ENCODE data around the gene TAF11L14.

TAF11L14 gene

GRCh38 chr5:17679597-17680203 is 45.4 kb downstream of the TAF11L14 start:
- Histone ChIP-seq H3K27me3 (ENCODE audit: insufficient read depth, low read depth, severe bottlenecking) (no peaks in the 10 kb centered on the region), H3K9me3 (ENCODE audit: severe bottlenecking) (no peaks in the 10 kb centered on the region), H3K27ac (no peak overlapping the region), H3K4me3 (ENCODE audit: low read depth, low read length) (no peak overlapping the region), H3K36me3 (no peaks in the 10 kb centered on the region)
- no peak for DNase-seq
- TF ChIP-seq, protein P1, sequence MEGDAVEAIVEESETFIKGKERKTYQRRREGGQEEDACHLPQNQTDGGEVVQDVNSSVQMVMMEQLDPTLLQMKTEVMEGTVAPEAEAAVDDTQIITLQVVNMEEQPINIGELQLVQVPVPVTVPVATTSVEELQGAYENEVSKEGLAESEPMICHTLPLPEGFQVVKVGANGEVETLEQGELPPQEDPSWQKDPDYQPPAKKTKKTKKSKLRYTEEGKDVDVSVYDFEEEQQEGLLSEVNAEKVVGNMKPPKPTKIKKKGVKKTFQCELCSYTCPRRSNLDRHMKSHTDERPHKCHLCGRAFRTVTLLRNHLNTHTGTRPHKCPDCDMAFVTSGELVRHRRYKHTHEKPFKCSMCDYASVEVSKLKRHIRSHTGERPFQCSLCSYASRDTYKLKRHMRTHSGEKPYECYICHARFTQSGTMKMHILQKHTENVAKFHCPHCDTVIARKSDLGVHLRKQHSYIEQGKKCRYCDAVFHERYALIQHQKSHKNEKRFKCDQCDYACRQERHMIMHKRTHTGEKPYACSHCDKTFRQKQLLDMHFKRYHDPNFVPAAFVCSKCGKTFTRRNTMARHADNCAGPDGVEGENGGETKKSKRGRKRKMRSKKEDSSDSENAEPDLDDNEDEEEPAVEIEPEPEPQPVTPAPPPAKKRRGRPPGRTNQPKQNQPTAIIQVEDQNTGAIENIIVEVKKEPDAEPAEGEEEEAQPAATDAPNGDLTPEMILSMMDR (IDR thresholded peaks at IDR 0.05; ENCODE audit: low read depth, low read length): no peak

- TF ChIP-seq, protein P1 (IDR thresholded peaks at IDR 0.05; ENCODE audit: low read depth, low read length): no peak
- Histone ChIP-seq H3K27ac (no peak overlapping the region; the same call in 1 of the 2 replicates), H3K9me3 (ENCODE audit: severe bottlenecking) (no peaks in the 10 kb centered on the region), H3K36me3 (no peaks in the 10 kb centered on the region), H3K27me3 (ENCODE audit: insufficient read depth, low read depth, severe bottlenecking) (no peaks in the 10 kb centered on the region), H3K4me3 (ENCODE audit: low read depth, low read length) (no peak overlapping the region)
- no peak for DNase-seq
These were observed 46.5 kb downstream of the TAF11L14 start for GRCh38 chr5:17680737-17681136.
